K562 (cell line): Measurements from ENCODE around the gene HAO2. TPM values are rescaled to one million over a fixed set of nuclear protein-coding genes. Genes with fewer than 3 reads are reported as not detected.

Experiments
- ATAC-seq: fragments of 200-7000 bp; cut with Tn5 transposase; 3 replicates; pipeline ENCODE4 v1.9.1; 2020; ENCODE audit warnings: moderate library complexity
- BruUV-seq: library from RNA; stranded (reverse); fragments of 400-500 nt; replicated peaks from 2 replicates; lab custom pipeline; 2021; lab: Mats Ljungman, UMichigan
- CTCF ChIA-PET: fragments of 300-600 bp; formaldehyde crosslinking; extraction: SDS; loops from one replicate; lab custom pipeline; 2021; ENCODE audit warnings: low intra/inter-chr PET ratio; lab: Yijun Ruan, JAX
- POLR2A ChIA-PET: fragments of 300-600, 350-650 bp; sonication (Branson Sonifier 250); formaldehyde crosslinking; extraction: SDS; loops from one replicate; lab custom pipeline; 2021; ENCODE audit warnings: antibody characterized with exemption, inconsistent platforms; lab: Yijun Ruan, JAX
- DNase-seq, 4 experiments: peaks; one replicate each; pipeline versions ENCODE4 v3.0.0 to v3.0.0-alpha.2; 2011 to 2018; ENCODE audit warnings: low spot score in 3 of 4, mixed read lengths in 3 of 4; ENCODE audit errors: extremely low read depth in 1 of 4
- FAIRE-seq: peaks from 2 replicates; lab custom pipeline; 2011; peaks lifted over from hg19 to GRCh38; lab: Jason Lieb, UNC
- H2AFZ ChIP-seq: 2 replicates; pipeline ENCODE4 v1.6.0; 2011; ENCODE audit warnings: low read depth, low read length, control low read depth, inconsistent platforms
- H3K27ac ChIP-seq: fragments of 200-600 bp; 3 replicates; pipeline ENCODE4 v1.8.0; 2011; ENCODE audit warnings: low read depth, mild to moderate bottlenecking, control low read depth, inconsistent platforms, low read length, moderate library complexity, mixed read lengths; ENCODE audit errors: extremely low read depth
- H3K27me3 ChIP-seq, 2 experiments: fragments of 300-600 bp in 1 of 2; 2 replicates in 1 of 2; 3 replicates in 1 of 2; pipeline versions ENCODE4 v1.6.0 to v1.8.0; 2011; ENCODE audit warnings: inconsistent platforms in 2 of 2, low read length in 2 of 2, mild to moderate bottlenecking in 1 of 2, mixed read lengths in 1 of 2, moderate library complexity in 1 of 2; ENCODE audit not compliant: control insufficient read depth in 2 of 2, insufficient read depth in 2 of 2
- H3K36me3 ChIP-seq: fragments of 300-600 bp; 3 replicates; pipeline ENCODE4 v1.8.0; 2011; ENCODE audit warnings: mild to moderate bottlenecking, low read length, inconsistent platforms; ENCODE audit not compliant: control insufficient read depth, insufficient read depth
- H3K4me1 ChIP-seq, 2 experiments: fragments of 200-600 bp in 1 of 2; replicated peaks in 1 of 2; 2 replicates in 1 of 2; 3 replicates in 1 of 2; pipeline versions ENCODE4 v1.5.1 to v1.8.0; 2011; ENCODE audit warnings: inconsistent platforms in 2 of 2, low read length in 2 of 2, mild to moderate bottlenecking in 1 of 2, mixed read lengths in 1 of 2, moderate library complexity in 1 of 2; ENCODE audit not compliant: control insufficient read depth in 2 of 2, insufficient read depth in 2 of 2
- H3K4me2 ChIP-seq: 2 replicates; pipeline ENCODE4 v1.6.1; 2011; ENCODE audit warnings: low read length, control low read depth, inconsistent platforms, mixed read lengths; ENCODE audit not compliant: insufficient read depth
- H3K4me3 ChIP-seq: fragments of 200-600 bp; sonication (generic), shearing (Covaris generic); 2 replicates; pipeline ENCODE4 v1.5.1; 2016; ENCODE audit warnings: control low read depth, inconsistent platforms
- H3K79me2 ChIP-seq: fragments of 200-600 bp; 3 replicates; pipeline ENCODE4 v1.8.0; 2011; ENCODE audit warnings: low read length, inconsistent platforms; ENCODE audit not compliant: control insufficient read depth, insufficient read depth
- H3K9ac ChIP-seq, 2 experiments: 2 replicates each; pipeline versions ENCODE4 v1.6.0 to v1.6.1; 2011; ENCODE audit warnings: low read depth in 2 of 2, low read length in 2 of 2, control low read depth in 1 of 2, inconsistent platforms in 1 of 2, mild to moderate bottlenecking in 1 of 2, mixed read lengths in 1 of 2; ENCODE audit not compliant: insufficient read depth in 1 of 2
- H3K9me1 ChIP-seq: one replicate; pipeline ENCODE4 v1.6.0; 2011; ENCODE audit warnings: inconsistent platforms, mild to moderate bottlenecking, low read length, moderate library complexity; ENCODE audit not compliant: control insufficient read depth, insufficient read depth
- H3K9me3 ChIP-seq: replicated peaks from 2 replicates; pipeline ENCODE4 v1.5.1; 2011; ENCODE audit warnings: low read depth, low read length, inconsistent platforms; ENCODE audit not compliant: control insufficient read depth, insufficient read depth
- H4K20me1 ChIP-seq: replicated peaks from 2 replicates; pipeline ENCODE4 v1.6.1; 2011; ENCODE audit warnings: low read length, inconsistent platforms, mixed read lengths; ENCODE audit not compliant: control insufficient read depth, insufficient read depth
- ESRRA ChIP-seq: fragments of 450-650 bp; IDR thresholded peaks from 2 replicates; pipeline ENCODE4 v1.6.1; 2014; ENCODE audit warnings: low read depth, mild to moderate bottlenecking, moderate library complexity, borderline replicate concordance
- FOXJ3 ChIP-seq: sonication (generic); formaldehyde crosslinking; IDR thresholded peaks from 2 replicates; pipeline ENCODE4 v1.4.0; 2020; ENCODE audit warnings: mild to moderate bottlenecking, missing genetic modification reagents
- FOXM1 ChIP-seq, 2 experiments: fragments of 450-650 bp in 1 of 2; sonication (generic) in 1 of 2; formaldehyde crosslinking in 1 of 2; IDR thresholded peaks; 2 replicates each; pipeline versions ENCODE4 v1.6.1 to v1.9.0; 2017 to 2022; ENCODE audit warnings: low read depth in 2 of 2, mild to moderate bottlenecking in 2 of 2, missing genetic modification reagents in 1 of 2, moderate library complexity in 1 of 2
- HDAC8 ChIP-seq: fragments of 450-650 bp; IDR thresholded peaks from 2 replicates; pipeline ENCODE4 v1.6.1; 2016; ENCODE audit warnings: mild to moderate bottlenecking, missing genetic modification characterization, moderate library complexity, missing compliant biosample characterization
- PBX2 ChIP-seq, 2 experiments: IDR thresholded peaks in 1 of 2; conservative IDR thresholded peaks in 1 of 2; 2 replicates each; pipeline ENCODE4 v1.6.1; 2016; ENCODE audit warnings: low read depth in 2 of 2, mild to moderate bottlenecking in 1 of 2, missing compliant biosample characterization in 1 of 2, missing genetic modification characterization in 1 of 2, moderate library complexity in 1 of 2
- PHF20 ChIP-seq: fragments of 450-650 bp; IDR thresholded peaks from 2 replicates; pipeline ENCODE4 v1.6.1; 2018; ENCODE audit not compliant: partially characterized antibody
- PTRF ChIP-seq: fragments of 450-650 bp; IDR thresholded peaks from 2 replicates; pipeline ENCODE4 v1.6.1; 2016; ENCODE audit warnings: mild to moderate bottlenecking, missing genetic modification characterization, missing compliant biosample characterization
- RBM14 ChIP-seq: fragments of 200-400 bp; formaldehyde crosslinking; IDR thresholded peaks from 2 replicates; pipeline ENCODE4 v1.6.1; 2018; ENCODE audit warnings: low read depth, mild to moderate bottlenecking, low read length, moderate library complexity, borderline replicate concordance; ENCODE audit not compliant: insufficient read depth
- SRSF9 ChIP-seq: fragments of 200-400 bp; formaldehyde crosslinking; IDR thresholded peaks from 2 replicates; pipeline ENCODE4 v1.6.1; 2017; ENCODE audit warnings: low read depth, low read length, borderline replicate concordance
- TFAM ChIP-seq: fragments of 250-450 bp; sonication (Bioruptor Pico); conservative IDR thresholded peaks from 2 replicates; pipeline ENCODE4 v1.5.0; 2021; ENCODE audit warnings: mild to moderate bottlenecking, moderate library complexity
- XRCC4 ChIP-seq: IDR thresholded peaks from one replicate; pipeline ENCODE4 v1.6.1; 2011; ENCODE audit not compliant: insufficient read depth, insufficient read length; ENCODE audit errors: extremely low read depth
- ZFX ChIP-seq: sonication (generic); formaldehyde crosslinking; IDR thresholded peaks from 2 replicates; pipeline ENCODE4 v1.8.0; 2022; ENCODE audit warnings: mild to moderate bottlenecking, missing genetic modification reagents, moderate library complexity
- ZNF23 ChIP-seq: fragments of 250-450 bp; sonication (Bioruptor Pico); IDR thresholded peaks from 2 replicates; pipeline ENCODE4 v1.4.0; 2020; ENCODE audit warnings: mild to moderate bottlenecking
- ZNF239 ChIP-seq: fragments of 250-450 bp; sonication (Bioruptor Pico); IDR thresholded peaks from 2 replicates; pipeline ENCODE4 v1.4.0; 2020; ENCODE audit warnings: mild to moderate bottlenecking
- ZNF511 ChIP-seq: sonication (generic); formaldehyde crosslinking; IDR thresholded peaks from 2 replicates; pipeline ENCODE4 v1.8.0; 2022; ENCODE audit warnings: mild to moderate bottlenecking, missing genetic modification reagents
- ZNF655 ChIP-seq: fragments of 250-450 bp; sonication (Bioruptor Pico); IDR thresholded peaks from 2 replicates; pipeline ENCODE4 v1.5.0; 2021
- ZNF740 ChIP-seq, 3 experiments: fragments of 200-800 bp in 1 of 3; sonication (Bioruptor generic) in 1 of 3; sonication (generic) in 1 of 3; formaldehyde crosslinking in 1 of 3; IDR thresholded peaks; 2 replicates each; pipeline versions ENCODE4 v1.6.1 to v1.8.0; 2016 to 2022; ENCODE audit warnings: mild to moderate bottlenecking in 2 of 3, missing compliant biosample characterization in 2 of 3, missing genetic modification characterization in 2 of 3, missing genetic modification reagents in 1 of 3
- in situ Hi-C: fragments of 300-500 bp; cut with MboI; formaldehyde crosslinking; loops from 4 replicates; pipeline ENCODE4 v1.15.0; 2018; ENCODE audit warnings: inconsistent platforms, mixed read lengths
- intact Hi-C: fragments of 100-400 bp; cut with micrococcal nuclease; formaldehyde crosslinking; loops from 2 replicates; pipeline ENCODE4 v1.14.2; 2022
- polyA plus RNA-seq, 8 experiments: library from polyadenylated mRNA; depleted of rRNA in 4 of 8; stranded (reverse) in 5 of 8; unstranded in 3 of 8; fragments of >200 nt; fragmentation: Nextera tagmentation in 2 of 8; fragmentation: Illumina TruSeq in 1 of 8; extraction: Ambion mirVana in 2 of 8; extraction: Trizol in 1 of 8; gene quantifications; 2 replicates each; pipeline versions ENCODE4 v1.2.1 to v1.2.3, GENCODE V29; 2011 to 2014; ENCODE audit warnings: inconsistent platforms in 1 of 8, missing spikeins in 1 of 8
- total RNA-seq, 7 experiments: library from RNA; depleted of rRNA in 6 of 7; stranded (reverse); fragments of >200 nt in 6 of 7; fragmentation: Illumina TruSeq in 2 of 7; extraction: Trizol in 2 of 7; gene quantifications; 2 replicates each; pipeline versions ENCODE4 v1.2.1 to v1.2.3, GENCODE V29; 2011 to 2021; ENCODE audit warnings: low replicate concordance in 1 of 7

Gene HAO2
- total and polyA plus RNA-seq, 9 of the 15 experiments (the other 6 are each of a cell fraction or from before 2014, with no cell fraction given) = not detected

- DNase-seq = peak in 1 of 4 experiments; percentile 8
- ChIA-PET CTCF (no interaction called here), POLR2A (no interaction called here)
- no peak overlapping the region for H2AFZ ChIP-seq
- no peak for FAIRE-seq
- H3K27ac ChIP-seq = no peak overlapping the region
- H3K36me3 ChIP-seq = no peaks in the 10 kb centered on the region
- in situ Hi-C loops = no loop called here
- no peak overlapping the region for H3K4me3 ChIP-seq
- intact Hi-C loops = no loop called here
- H4K20me1 ChIP-seq = no peaks in the 10 kb centered on the region
- no TSS peak for BruUV-seq
- no peaks in the 10 kb centered on the region for H3K79me2 ChIP-seq
- ATAC-seq = peak; percentile 56; the same call in 1 of the 3 replicates
- H3K9ac ChIP-seq = no peak overlapping the region
- no peaks in the 10 kb centered on the region for H3K9me1 ChIP-seq
- H3K9me3 ChIP-seq = no peaks in the 10 kb centered on the region
- H3K27me3 ChIP-seq = peaks cover 0 to 3% of the 10 kb centered on the region in 2 experiments; a peak in 2 of 5 replicates
- no peak overlapping the region for H3K4me2 ChIP-seq
- no peaks in the 10 kb centered on the region; a peak in 1 of 5 replicates for H3K4me1 ChIP-seq
- no peak for TF ChIP-seq ZFX (CRISPR knock-in tag)
- TF ChIP-seq ZNF740 (CRISPR knock-in tag; IDR thresholded peaks at IDR 0.05) = no peak
- 0 out of 4 replicates have a peak, but pooled peaks of 1 of the 2 experiments have one; percentile 40 for TF ChIP-seq ZNF740 (tag; IDR thresholded peaks at IDR 0.05)
- TF ChIP-seq ESRRA = peak; percentile 57; the same call in 1 of the 2 replicates
- TF ChIP-seq ZNF511 (CRISPR knock-in tag) = no peak
- TF ChIP-seq ZNF655 (CRISPR knock-in tag) = no peak
- no peak for TF ChIP-seq ZNF23 (CRISPR knock-in tag)
- TF ChIP-seq RBM14 = no peak
- no peak for TF ChIP-seq PBX2 (CRISPR knock-in tag; IDR thresholded peaks at IDR 0.05; ENCODE audit: low read depth)
- TF ChIP-seq PBX2 (tag; conservative IDR thresholded peaks at IDR 0.05; ENCODE audit: low read depth) = no peak
- TF ChIP-seq PTRF (tag) = no peak
- TF ChIP-seq FOXM1 (IDR thresholded peaks at IDR 0.05; ENCODE audit: low read depth) = no peak
- TF ChIP-seq FOXM1 (CRISPR knock-in tag; IDR thresholded peaks at IDR 0.05; ENCODE audit: low read depth) = no peak
- TF ChIP-seq SRSF9 = no peak
- TF ChIP-seq XRCC4 = no peak
- no peak for TF ChIP-seq ZNF239
- TF ChIP-seq PHF20 = no peak
- no peak for TF ChIP-seq FOXJ3 (CRISPR knock-in tag)
- no peak for TF ChIP-seq HDAC8 (tag)
- no peak for TF ChIP-seq TFAM (CRISPR knock-in tag)
Measured at GRCh38 chr1:119396982-119397381, 28.4 kb downstream of the HAO2 start.
